Activated CD4-positive, alpha-beta T cell treated with anti-CD3 and anti-CD28 coated beads, Interleukin-2, amount 50 U/mL, for 1 hour (primary cell): Measurements from ENCODE around the gene CELF6.

Experiments used
- DNase-seq: peaks from one replicate; pipeline ENCODE4 v3.0.0-alpha.2; 2020

CELF6 gene

DNA sequence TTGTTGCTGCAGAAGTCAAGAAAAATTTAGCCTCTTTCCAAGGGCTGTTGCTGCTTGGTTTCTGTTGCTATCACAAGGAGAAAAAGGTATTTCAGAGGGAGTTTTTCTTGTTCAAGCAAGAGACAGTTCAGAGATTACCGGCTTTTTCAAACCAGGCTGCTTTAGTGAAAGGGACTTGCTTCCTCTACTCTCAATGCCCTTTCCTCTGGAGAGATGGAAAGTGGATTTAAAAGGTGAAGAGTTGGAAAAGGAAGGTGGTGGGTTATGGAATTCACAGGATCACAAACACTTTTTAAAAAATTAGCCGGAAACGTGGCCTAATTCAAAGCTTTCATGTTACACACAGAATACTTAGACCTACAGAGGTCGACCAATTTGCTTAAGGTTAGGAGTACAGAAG, 48.7 kb downstream of the CELF6 start:
- DNase-seq = no peak

DNA sequence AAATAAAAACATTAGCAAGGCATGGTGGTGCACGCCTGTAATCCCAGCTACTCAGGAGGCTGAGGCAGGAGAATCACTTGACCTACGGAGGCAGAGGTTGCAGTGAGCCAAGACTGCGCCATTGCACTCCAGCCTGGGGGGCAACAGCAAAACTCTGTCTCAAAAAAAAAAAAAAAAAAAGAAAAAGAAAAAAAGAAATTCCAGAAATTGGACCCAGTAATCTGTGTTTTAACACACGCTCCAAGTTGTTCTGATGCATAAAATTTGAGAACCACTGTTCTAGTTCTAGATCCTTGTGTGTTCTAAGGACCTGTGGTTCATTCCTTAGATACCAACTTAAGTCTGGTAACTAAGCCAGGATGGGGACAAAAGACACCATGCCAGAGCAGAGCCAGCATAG, 50.2 kb downstream of the CELF6 start:
- DNase-seq = no peak

DNA sequence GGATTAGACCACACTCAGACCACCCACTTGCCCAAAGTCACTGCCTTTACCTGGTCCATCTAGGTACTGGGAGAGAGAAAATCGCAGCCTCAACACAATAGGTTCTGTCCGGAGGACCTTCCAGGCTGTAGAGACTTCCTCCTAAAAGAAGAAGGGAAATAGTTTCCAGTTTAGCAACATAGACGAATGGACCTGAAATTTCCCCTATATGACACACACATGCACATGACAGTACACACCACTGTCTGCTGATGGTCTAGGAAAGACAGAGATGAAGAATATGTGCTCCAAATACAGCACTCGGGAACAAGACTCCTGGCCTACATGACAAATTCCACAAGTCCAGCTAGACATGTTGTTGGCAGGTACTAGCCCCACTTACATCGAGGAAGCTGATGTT, 54.9 kb downstream of the CELF6 start:
- DNase-seq = no peak

DNA sequence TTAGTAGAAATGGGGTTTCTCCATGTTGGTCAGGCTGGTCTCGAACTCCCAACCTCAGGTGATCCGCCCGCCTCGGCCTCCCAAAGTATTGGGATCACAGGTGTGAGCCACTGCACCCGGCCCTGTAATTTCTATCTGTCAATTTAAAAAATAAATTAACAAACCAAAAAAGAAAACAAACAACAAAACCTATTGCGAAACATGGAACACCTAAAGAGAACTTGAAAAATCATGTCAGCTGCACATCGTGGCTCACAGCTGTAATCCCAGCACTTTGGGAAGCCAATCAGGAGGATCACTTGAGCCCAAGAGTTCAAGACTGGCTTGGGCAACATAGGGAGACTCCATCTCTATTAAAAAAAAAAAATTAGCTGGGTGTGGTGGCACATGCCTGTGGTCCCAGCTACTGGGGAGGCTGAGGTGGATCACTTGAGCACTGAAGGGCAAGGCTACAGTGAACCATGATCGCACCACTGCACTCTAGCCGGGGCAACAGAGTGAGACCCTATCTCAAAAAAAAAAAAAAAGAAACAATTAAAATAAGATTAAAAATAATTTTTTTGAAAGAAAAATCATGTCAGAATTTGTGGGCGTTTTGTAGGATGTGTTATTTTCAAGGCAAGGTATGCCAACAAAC, 67.2 kb downstream of the CELF6 start:
- no peak for DNase-seq

DNA sequence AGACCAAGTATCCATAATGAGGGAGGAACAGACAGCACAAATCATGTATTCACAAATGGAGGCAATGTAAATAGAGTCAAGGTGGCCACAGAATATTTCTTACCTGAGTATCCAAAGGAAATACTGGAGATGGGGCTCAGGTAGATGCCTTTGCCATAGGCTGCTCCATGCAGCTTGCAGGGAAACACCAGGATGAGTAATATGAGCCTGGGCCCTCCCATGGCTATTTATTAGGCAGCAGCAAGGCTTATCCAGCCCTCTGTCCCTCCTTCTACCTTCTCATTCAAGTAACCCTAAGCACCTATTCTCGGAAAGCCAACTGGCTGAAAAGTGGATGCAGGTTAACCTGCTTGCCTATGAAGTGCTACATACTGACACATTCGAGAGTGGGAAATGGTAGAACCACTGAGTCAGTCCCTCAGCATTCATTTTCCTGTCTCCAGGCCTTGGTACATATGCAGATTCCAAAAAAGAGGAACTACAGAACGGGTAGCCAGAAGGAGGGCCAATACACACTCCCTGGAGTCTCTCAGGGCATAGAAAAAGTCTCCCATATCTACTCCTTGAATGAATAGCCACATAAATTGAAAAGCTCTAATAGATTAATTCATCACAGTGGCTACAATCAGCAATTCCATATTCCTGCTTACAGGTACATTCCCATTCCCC, 70.7 kb downstream of the CELF6 start:
- no peak for DNase-seq

DNA sequence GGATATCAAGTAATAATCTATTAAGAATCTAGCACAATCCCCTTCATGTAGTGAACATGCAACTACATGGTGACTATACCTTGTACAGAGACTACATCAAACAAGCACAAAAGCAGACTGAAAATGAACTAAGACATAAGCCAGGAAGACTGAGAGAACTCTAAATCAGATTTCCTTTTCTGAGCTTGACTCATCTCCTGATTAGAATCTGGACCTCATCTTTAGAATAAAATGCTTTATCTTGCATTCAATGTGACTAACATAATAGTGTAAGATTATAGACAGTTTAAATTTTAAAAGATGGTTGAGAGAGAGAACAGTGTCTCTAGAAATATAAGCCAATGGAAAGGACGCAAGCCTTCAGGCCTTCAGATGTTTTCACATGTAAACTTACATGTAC, 71.4 kb downstream of the CELF6 start:
- no peak for DNase-seq

DNA sequence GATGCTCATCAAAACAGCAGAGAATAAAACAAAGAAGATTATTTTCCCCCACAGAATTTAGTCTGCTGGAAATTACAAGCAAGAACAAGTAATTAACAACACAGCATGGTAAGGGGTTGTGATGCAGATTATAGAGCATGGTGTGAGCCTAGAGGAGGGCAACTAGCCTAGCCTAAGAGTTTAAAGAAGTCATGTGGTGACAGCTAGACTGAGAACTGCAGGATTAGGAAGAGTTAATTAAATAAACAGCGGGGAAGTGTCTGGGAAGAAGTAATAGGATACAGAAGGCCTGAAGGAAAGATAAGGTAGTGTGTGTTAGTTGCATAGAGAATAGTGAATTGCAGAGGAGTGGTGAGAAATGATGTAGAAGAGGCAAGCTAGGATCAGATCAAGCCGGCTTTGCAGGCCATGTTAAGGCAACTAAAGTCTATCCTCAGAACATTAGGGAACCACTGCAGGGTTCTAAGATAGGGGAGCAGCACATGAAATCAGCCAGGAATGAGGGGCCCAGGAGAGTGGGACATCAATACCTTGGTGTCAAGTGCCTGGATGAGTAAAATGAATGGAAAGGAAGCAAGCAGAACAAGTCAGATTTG, 77.1 kb downstream of the CELF6 start:
- DNase-seq = no peak

DNA sequence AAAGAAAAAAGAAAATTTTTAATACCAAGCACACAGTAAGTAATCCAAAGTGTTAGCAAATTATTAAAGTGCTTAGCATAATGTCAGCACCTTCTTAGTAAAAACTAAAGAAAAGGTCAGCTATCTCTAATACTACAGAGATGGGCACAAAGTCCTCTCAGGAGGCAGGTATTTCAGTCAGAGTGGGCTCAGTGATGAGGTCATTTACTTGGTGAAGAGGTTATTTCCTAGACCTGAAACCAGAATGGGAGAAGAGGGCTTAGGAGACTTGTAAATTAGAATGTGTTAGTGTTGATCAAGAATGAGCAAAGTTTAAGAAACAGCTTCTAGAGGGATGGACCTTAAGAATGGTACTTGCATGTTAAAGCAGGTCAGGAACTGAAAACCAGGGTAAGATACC, 80.3 kb downstream of the CELF6 start:
- no peak for DNase-seq

DNA sequence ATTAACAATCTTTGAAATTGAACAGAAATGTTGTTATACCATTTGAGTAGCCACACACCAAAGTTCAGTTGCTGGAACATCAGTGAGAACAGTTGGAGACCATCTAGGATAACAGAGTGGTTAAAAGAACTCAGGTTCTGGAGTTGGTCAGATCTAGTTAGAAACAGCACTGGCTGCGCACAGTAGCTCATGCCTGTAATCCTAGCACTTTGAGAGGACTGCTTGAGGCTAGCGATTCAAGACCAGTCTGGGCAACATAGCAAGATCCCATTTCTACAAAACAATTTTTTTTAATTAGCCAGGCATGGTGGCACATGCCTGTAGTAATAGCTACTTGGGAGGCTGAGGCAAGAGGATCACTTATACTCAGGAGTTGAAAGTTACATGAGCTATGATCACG, 81.4 kb downstream of the CELF6 start:
- no peak for DNase-seq

DNA sequence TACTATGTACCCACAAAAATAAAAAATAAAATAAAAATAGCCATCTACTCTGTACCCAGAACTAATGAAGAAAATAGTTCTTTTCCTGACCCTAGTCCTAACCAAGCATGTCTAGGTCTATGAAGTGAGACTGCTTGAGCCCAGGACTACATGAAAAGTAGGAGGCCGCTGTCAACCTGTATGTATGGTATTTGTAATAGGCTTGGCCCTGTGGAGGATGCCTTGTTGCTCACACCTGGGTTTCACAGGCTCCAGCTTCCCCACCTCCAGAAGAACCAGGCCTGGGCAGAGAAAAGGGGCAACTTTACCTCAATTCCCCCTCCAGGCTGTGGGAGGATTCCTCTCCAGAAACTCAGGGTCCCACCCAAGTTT, 82.1 kb downstream of the CELF6 start:
- DNase-seq = no peak

DNA sequence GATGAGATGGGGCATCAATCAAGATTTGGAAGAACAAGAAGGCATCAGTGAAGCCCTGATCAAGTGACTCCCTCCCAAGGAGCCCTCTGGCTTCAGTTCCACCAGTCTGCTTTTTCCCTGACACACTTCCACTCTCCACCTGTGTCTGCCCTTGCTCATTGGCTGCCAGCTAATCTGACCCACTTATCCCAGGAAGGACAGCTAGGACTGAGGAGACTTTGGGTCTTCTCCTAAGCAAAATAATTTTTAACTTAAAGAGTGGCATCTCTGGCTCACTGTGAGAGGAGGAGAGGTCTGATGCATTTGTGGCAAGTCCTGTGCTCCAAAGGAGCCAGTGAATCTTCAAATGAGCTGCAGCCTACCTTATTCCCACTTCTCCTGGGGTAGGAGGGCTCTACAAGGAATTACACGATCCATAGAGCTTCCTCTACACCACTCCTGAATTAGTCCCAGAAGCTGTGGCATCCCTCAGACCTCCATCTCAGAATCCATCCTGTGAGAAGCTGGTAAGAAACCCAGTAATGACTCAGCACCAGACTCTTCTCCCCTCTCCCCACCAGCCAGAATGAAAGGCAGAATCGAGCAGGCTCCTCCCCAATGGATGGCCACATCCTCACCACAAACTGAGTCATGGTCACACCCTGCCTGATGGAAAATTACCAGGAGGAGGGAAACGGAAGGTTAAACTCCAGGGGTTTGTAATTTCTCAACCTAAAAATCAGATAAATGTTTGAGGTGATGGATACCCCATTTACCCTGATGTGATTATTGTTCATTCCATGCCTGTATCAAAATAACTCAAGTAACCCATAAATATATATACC, 82.7 kb downstream of the CELF6 start:
- DNase-seq = peak; percentile 30

DNA sequence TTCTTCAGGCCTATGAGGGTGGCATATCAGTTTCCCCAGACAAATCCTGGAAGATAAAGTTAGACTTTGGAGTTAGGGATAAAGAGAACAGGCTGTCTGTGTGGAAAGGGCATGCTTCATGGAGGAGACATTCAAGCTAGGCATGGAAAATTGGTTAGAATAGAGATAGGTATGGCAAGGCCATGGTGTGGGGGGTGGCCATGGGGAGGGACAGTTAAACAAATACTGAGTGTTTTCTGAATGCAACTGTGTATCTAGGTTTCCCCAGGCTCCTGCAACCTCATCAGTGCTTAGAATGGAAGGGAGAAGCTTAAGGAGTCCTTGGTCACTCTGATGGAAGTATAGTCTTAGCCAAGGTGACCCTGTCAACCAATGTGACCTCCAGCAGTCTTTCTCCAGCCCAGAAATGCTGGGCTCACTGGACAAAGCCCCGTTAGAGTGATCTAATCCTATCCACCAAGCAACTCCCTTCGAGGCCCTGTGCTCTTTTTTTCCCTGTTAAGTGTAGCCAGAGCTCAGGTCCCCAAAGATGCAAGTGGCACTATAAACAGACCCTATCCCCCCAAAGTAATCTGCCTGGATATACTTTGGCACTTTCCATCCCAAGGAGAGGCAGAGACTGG, 83.5 kb downstream of the CELF6 start:
- DNase-seq = no peak

DNA sequence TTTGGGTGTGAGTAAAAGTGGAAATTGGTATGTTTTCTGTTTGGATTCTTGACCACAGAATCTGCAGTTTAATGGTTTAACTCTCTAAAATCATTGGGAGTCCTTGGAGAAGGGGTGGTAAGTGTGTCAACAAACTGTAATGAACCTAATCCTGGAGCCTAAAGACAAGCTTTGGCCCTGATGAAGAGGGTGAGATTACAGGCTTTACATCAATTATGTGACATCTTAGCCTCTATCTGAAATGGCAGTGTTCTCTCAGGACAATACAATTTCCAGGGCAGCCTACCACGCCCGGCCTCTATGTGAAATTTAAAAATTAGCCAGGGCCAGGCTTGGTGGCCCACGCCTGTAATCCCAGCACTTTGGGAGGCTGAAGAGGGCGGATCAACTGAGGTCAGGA, 84.7 kb downstream of the CELF6 start:
- DNase-seq = no peak
